Neural cell (in vitro differentiated cells): ENCODE results near the gene FOXJ3.

ENCODE experiments used
- CTCF ChIP-seq: fragments of 450-650 bp; IDR thresholded peaks from 2 replicates; pipeline ENCODE4 v1.5.1; 2014; ENCODE audit warnings: antibody characterized with exemption, mild to moderate bottlenecking, moderate library complexity; ENCODE audit not compliant: poor library complexity, severe bottlenecking
- EP300 ChIP-seq: fragments of 450-650 bp; conservative IDR thresholded peaks from 2 replicates; pipeline ENCODE4 v1.6.1; 2014; ENCODE audit warnings: antibody characterized with exemption, mild to moderate bottlenecking, moderate library complexity; ENCODE audit not compliant: poor library complexity, severe bottlenecking
- MXI1 ChIP-seq: fragments of 450-650 bp; conservative IDR thresholded peaks from 2 replicates; pipeline ENCODE4 v1.6.1; 2014; ENCODE audit warnings: antibody characterized with exemption, mild to moderate bottlenecking; ENCODE audit not compliant: poor library complexity, severe bottlenecking
- POLR2AphosphoS5 ChIP-seq: IDR thresholded peaks from 2 replicates; pipeline ENCODE4 v1.6.1; 2012
- TF ChIP-seq, protein P1 (sequence below): IDR thresholded peaks from 2 replicates; pipeline ENCODE4 v1.6.1; 2012; ENCODE audit warnings: borderline replicate concordance

- TF ChIP-seq, protein P1, sequence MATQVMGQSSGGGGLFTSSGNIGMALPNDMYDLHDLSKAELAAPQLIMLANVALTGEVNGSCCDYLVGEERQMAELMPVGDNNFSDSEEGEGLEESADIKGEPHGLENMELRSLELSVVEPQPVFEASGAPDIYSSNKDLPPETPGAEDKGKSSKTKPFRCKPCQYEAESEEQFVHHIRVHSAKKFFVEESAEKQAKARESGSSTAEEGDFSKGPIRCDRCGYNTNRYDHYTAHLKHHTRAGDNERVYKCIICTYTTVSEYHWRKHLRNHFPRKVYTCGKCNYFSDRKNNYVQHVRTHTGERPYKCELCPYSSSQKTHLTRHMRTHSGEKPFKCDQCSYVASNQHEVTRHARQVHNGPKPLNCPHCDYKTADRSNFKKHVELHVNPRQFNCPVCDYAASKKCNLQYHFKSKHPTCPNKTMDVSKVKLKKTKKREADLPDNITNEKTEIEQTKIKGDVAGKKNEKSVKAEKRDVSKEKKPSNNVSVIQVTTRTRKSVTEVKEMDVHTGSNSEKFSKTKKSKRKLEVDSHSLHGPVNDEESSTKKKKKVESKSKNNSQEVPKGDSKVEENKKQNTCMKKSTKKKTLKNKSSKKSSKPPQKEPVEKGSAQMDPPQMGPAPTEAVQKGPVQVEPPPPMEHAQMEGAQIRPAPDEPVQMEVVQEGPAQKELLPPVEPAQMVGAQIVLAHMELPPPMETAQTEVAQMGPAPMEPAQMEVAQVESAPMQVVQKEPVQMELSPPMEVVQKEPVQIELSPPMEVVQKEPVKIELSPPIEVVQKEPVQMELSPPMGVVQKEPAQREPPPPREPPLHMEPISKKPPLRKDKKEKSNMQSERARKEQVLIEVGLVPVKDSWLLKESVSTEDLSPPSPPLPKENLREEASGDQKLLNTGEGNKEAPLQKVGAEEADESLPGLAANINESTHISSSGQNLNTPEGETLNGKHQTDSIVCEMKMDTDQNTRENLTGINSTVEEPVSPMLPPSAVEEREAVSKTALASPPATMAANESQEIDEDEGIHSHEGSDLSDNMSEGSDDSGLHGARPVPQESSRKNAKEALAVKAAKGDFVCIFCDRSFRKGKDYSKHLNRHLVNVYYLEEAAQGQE, result no peak
- no peak for TF ChIP-seq CTCF
- TF ChIP-seq POLR2AphosphoS5, result no peak
- no peak for TF ChIP-seq MXI1
- TF ChIP-seq EP300, result no peak
These were observed 199.6 kb downstream of the FOXJ3 start for GRCh38 chr1:42135426-42135825.
